Measurements from ENCODE around the gene AFF2.

AFF2 gene

GRCh38 chrX:148500423-148501385, at the start of gene AFF2:
TSS of gene AFF2 (plus strand) at chrX:148500617. CDS start at chrX:148501098, 481 bp downstream.
- Histone ChIP-seq H3K9me3 (ENCODE audit: severe bottlenecking) (no peaks in the 10 kb centered on the region), H3K27me3 (ENCODE audit: insufficient read depth, poor library complexity, severe bottlenecking) (peaks cover 39% of the 10 kb centered on the region), H3K4me1 (ENCODE audit: insufficient read depth, poor library complexity, severe bottlenecking) (no peaks in the 10 kb centered on the region), H3K27ac (ENCODE audit: poor library complexity, severe bottlenecking) (no peak within 1 kb of the TSS), H3K36me3 (ENCODE audit: low read depth) (no peaks in the 10 kb centered on the region), H3K4me3 (ENCODE audit: severe bottlenecking) (peak within 1 kb of the TSS; percentile 13)
- peak; percentile 35 for ATAC-seq (ENCODE audit: low read depth)
- TF ChIP-seq CTCF (IDR thresholded peaks at IDR 0.05; ENCODE audit: poor library complexity, severe bottlenecking) = no peak
- DNase-seq (ENCODE audit: low spot score) = no peak

- no peak overlapping the region for H3K4me3 ChIP-seq (ENCODE audit: severe bottlenecking)
- no peak for TF ChIP-seq CTCF (IDR thresholded peaks at IDR 0.05; ENCODE audit: poor library complexity, severe bottlenecking)
- no peaks in the 10 kb centered on the region for H3K36me3 ChIP-seq (ENCODE audit: low read depth)
- H3K9me3 ChIP-seq (ENCODE audit: severe bottlenecking) = no peaks in the 10 kb centered on the region
- ATAC-seq (ENCODE audit: low read depth) = no peak
- no peaks in the 10 kb centered on the region for H3K27me3 ChIP-seq (ENCODE audit: insufficient read depth, poor library complexity, severe bottlenecking)
- no peak overlapping the region for H3K27ac ChIP-seq (ENCODE audit: poor library complexity, severe bottlenecking)
- no peaks in the 10 kb centered on the region for H3K4me1 ChIP-seq (ENCODE audit: insufficient read depth, poor library complexity, severe bottlenecking)
- no peak for DNase-seq (ENCODE audit: low spot score)
Observed at GRCh38 chrX:148457279-148457678, 43.1 kb upstream of the AFF2 start.

GRCh38 chrX:148459343-148459742, 41.1 kb upstream of the AFF2 start:
- DNase-seq (ENCODE audit: low spot score) (no peak), ATAC-seq (ENCODE audit: low read depth) (no peak)
- TF ChIP-seq CTCF (IDR thresholded peaks at IDR 0.05; ENCODE audit: poor library complexity, severe bottlenecking) = no peak
- Histone ChIP-seq H3K9me3 (ENCODE audit: severe bottlenecking) (no peaks in the 10 kb centered on the region), H3K27me3 (ENCODE audit: insufficient read depth, poor library complexity, severe bottlenecking) (no peaks in the 10 kb centered on the region), H3K4me1 (ENCODE audit: insufficient read depth, poor library complexity, severe bottlenecking) (no peaks in the 10 kb centered on the region), H3K36me3 (ENCODE audit: low read depth) (no peaks in the 10 kb centered on the region), H3K27ac (ENCODE audit: poor library complexity, severe bottlenecking) (no peak overlapping the region), H3K4me3 (ENCODE audit: severe bottlenecking) (no peak overlapping the region)

GRCh38 chrX:148466292-148466691, 34.1 kb upstream of the AFF2 start:
- Histone ChIP-seq H3K4me3 (ENCODE audit: severe bottlenecking) (no peak overlapping the region), H3K36me3 (ENCODE audit: low read depth) (no peaks in the 10 kb centered on the region), H3K27ac (ENCODE audit: poor library complexity, severe bottlenecking) (no peak overlapping the region), H3K27me3 (ENCODE audit: insufficient read depth, poor library complexity, severe bottlenecking) (no peaks in the 10 kb centered on the region), H3K4me1 (ENCODE audit: insufficient read depth, poor library complexity, severe bottlenecking) (no peaks in the 10 kb centered on the region), H3K9me3 (ENCODE audit: severe bottlenecking) (no peaks in the 10 kb centered on the region)
- TF ChIP-seq CTCF (IDR thresholded peaks at IDR 0.05; ENCODE audit: poor library complexity, severe bottlenecking) = no peak
- ATAC-seq (ENCODE audit: low read depth) (no peak), DNase-seq (ENCODE audit: low spot score) (no peak)

GRCh38 chrX:148470324-148470723, 30.1 kb upstream of the AFF2 start:
- DNase-seq (ENCODE audit: low spot score) = no peak
- no peaks in the 10 kb centered on the region for H3K4me1 ChIP-seq (ENCODE audit: insufficient read depth, poor library complexity, severe bottlenecking)

More at GRCh38 chrX:148470324-148470723, 30.1 kb upstream of the AFF2 start:
- Histone ChIP-seq H3K9me3 (ENCODE audit: severe bottlenecking) (no peaks in the 10 kb centered on the region), H3K27me3 (ENCODE audit: insufficient read depth, poor library complexity, severe bottlenecking) (no peaks in the 10 kb centered on the region), H3K36me3 (ENCODE audit: low read depth) (no peaks in the 10 kb centered on the region), H3K4me3 (ENCODE audit: severe bottlenecking) (no peak overlapping the region), H3K27ac (ENCODE audit: poor library complexity, severe bottlenecking) (no peak overlapping the region)
- TF ChIP-seq CTCF (IDR thresholded peaks at IDR 0.05; ENCODE audit: poor library complexity, severe bottlenecking) = no peak
- no peak for ATAC-seq (ENCODE audit: low read depth)

Data from RWPE2 (cell line).